A673 (cell line): ENCODE results near the gene CHST2.

Experiments
- EZH2 ChIP-seq: fragments of 200-600 bp; sonication (generic); IDR thresholded peaks from 2 replicates; pipeline ENCODE4 v1.6.1; 2017; ENCODE audit warnings: borderline replicate concordance, low read depth, mild to moderate bottlenecking, mixed read lengths, antibody characterized with exemption, low read length; ENCODE audit not compliant: poor library complexity, severe bottlenecking
- TF ChIP-seq, protein P1 (sequence below): fragments of 300-800, 200-600 bp; sonication (generic); conservative IDR thresholded peaks from 2 replicates; pipeline ENCODE4 v1.5.1; 2017; ENCODE audit warnings: low read depth, mild to moderate bottlenecking, antibody characterized with exemption, low read length, moderate library complexity, mixed read lengths

DNA sequence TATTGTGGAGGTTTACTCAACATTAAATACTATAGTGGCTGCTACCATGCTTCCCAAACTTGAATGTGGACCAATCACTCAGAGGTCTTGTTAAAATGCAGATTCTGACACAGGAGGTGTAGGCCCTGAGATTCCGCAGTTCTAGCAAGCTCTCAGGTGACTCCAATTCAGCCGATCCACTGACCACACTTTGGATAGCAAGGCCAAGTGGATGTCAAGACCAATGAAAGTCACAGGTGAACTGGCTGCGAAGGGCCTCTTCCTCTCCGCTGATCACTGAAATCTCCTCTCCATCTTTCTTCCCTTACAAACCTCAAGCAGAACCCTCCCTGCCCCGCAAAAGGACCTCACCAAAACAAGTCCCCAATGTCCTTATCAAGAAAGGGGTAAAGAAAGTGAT is 9.2 kb upstream of the CHST2 start:
- TF ChIP-seq, protein P1, sequence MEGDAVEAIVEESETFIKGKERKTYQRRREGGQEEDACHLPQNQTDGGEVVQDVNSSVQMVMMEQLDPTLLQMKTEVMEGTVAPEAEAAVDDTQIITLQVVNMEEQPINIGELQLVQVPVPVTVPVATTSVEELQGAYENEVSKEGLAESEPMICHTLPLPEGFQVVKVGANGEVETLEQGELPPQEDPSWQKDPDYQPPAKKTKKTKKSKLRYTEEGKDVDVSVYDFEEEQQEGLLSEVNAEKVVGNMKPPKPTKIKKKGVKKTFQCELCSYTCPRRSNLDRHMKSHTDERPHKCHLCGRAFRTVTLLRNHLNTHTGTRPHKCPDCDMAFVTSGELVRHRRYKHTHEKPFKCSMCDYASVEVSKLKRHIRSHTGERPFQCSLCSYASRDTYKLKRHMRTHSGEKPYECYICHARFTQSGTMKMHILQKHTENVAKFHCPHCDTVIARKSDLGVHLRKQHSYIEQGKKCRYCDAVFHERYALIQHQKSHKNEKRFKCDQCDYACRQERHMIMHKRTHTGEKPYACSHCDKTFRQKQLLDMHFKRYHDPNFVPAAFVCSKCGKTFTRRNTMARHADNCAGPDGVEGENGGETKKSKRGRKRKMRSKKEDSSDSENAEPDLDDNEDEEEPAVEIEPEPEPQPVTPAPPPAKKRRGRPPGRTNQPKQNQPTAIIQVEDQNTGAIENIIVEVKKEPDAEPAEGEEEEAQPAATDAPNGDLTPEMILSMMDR, result no peak
- TF ChIP-seq EZH2, result no peak
